Tibial nerve (tissue), 4 donors: Measurements from ENCODE around the gene GRAMD1A.

Experiments used
- CTCF ChIP-seq, 5 experiments: fragments of 200-600 bp in 3 of 5; fragments of 450-650 bp in 2 of 5; sonication (generic) in 3 of 5; IDR thresholded peaks; one replicate each; pipeline ENCODE4 v1.5.1; 2016 to 2019; ENCODE audit warnings: antibody characterized with exemption in 5 of 5, mild to moderate bottlenecking in 3 of 5, moderate library complexity in 2 of 5
- EP300 ChIP-seq, 2 donors: sonication (generic); formaldehyde crosslinking; IDR thresholded peaks; one replicate each; pipeline ENCODE4 v1.6.1; 2017; ENCODE audit warnings: antibody characterized with exemption in 2 of 2, mild to moderate bottlenecking in 1 of 2
- POLR2A ChIP-seq, 2 donors: fragments of 450-650 bp; IDR thresholded peaks; one replicate each; pipeline ENCODE4 v1.6.1; 2017; ENCODE audit warnings: antibody characterized with exemption in 2 of 2, mild to moderate bottlenecking in 2 of 2, moderate library complexity in 2 of 2

- TF ChIP-seq POLR2A (IDR thresholded peaks at IDR 0.05) (no peak), CTCF (IDR thresholded peaks at IDR 0.05) (no peak), EP300 (IDR thresholded peaks at IDR 0.05) (no peak)
Observed at GRCh38 chr19:35065574-35065973, 65.5 kb downstream of the GRAMD1A start.
